ENCODE results near the gene IGFBP5. TPM values are rescaled to one million over a fixed set of nuclear protein-coding genes. Genes with fewer than 3 reads are reported as not detected.

Gene IGFBP5
- total RNA-seq, 2 donors from 2014 or later, result 169 to 554 TPM

DNA sequence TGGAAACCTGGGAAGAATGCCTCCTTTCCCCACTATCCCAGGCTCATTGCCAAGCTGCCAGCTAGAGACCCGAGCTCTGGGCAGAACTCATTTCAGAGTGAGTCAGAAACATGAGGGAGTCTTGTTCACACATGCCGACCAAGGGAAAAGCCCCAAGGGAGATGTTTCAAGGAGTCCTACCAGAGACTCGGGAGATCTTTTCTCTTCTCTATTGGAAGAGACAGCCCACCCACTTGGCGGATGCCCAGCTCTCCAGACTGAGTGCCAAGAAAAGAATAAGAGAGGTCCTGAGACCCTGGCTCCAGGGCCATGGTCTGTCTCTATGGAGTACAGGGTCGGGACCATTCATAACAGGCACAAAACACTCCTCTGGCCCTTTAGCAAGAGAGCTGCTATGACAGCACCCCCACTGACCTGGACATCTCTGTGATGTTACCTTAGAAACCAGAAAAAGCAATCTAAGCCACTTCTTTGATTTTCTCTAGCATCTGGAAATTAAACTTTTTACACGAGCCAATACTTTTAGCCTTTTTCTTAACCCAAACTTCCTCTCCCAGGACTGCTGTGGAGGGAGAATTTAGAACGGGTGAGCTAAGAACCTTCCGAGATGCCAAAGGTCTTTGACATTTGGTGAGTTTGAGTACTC lies 18.5 kb upstream of the IGFBP5 start:
- Histone ChIP-seq H3K4me1 (peaks cover 0 to 27% of the 10 kb centered on the region in 2 donors), H3K36me3 (no peaks in the 10 kb centered on the region), H3K27ac (no peak overlapping the region), H3K9me3 (peaks cover 0 to 4% of the 10 kb centered on the region in 2 donors), H3K27me3 (no peaks in the 10 kb centered on the region), H3K4me3 (no peak overlapping the region)
- DNase-seq (ENCODE audit: low spot score), result no peak
- TF ChIP-seq, protein P1, sequence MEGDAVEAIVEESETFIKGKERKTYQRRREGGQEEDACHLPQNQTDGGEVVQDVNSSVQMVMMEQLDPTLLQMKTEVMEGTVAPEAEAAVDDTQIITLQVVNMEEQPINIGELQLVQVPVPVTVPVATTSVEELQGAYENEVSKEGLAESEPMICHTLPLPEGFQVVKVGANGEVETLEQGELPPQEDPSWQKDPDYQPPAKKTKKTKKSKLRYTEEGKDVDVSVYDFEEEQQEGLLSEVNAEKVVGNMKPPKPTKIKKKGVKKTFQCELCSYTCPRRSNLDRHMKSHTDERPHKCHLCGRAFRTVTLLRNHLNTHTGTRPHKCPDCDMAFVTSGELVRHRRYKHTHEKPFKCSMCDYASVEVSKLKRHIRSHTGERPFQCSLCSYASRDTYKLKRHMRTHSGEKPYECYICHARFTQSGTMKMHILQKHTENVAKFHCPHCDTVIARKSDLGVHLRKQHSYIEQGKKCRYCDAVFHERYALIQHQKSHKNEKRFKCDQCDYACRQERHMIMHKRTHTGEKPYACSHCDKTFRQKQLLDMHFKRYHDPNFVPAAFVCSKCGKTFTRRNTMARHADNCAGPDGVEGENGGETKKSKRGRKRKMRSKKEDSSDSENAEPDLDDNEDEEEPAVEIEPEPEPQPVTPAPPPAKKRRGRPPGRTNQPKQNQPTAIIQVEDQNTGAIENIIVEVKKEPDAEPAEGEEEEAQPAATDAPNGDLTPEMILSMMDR (IDR thresholded peaks at IDR 0.05), result no peak

DNA sequence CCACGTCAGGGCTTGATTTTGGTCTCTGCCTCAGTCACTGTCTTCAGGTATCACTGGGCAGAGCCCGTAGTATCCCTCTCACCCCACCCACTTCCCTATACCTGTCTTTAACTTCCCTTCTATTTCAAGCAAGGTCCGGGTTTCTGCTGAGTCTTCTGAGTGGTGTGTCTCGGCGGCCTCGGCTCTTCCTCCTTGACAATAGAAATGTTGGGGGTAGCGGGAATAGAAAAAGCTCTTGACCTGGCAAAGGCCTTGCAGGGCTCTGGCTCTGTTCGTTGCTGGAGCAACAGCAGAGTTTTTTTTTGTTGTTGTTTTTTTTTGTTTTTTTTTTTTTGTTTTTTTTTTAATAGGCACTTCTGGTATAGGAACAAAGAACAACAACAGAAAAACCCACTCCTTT lies 16.0 kb upstream of the IGFBP5 start:
- peaks cover 0 to 27% of the 10 kb centered on the region in 2 donors for H3K4me1 ChIP-seq
- DNase-seq (ENCODE audit: low spot score), result no peak
- no peaks in the 10 kb centered on the region for H3K27me3 ChIP-seq
- TF ChIP-seq, protein P1 (IDR thresholded peaks at IDR 0.05), result no peak
- H3K4me3 ChIP-seq, result no peak overlapping the region
- no peaks in the 10 kb centered on the region for H3K36me3 ChIP-seq
- H3K27ac ChIP-seq, result peak overlapping the region; percentile 41 to 55
- H3K9me3 ChIP-seq, result peaks cover 0 to 4% of the 10 kb centered on the region in 2 donors

DNA sequence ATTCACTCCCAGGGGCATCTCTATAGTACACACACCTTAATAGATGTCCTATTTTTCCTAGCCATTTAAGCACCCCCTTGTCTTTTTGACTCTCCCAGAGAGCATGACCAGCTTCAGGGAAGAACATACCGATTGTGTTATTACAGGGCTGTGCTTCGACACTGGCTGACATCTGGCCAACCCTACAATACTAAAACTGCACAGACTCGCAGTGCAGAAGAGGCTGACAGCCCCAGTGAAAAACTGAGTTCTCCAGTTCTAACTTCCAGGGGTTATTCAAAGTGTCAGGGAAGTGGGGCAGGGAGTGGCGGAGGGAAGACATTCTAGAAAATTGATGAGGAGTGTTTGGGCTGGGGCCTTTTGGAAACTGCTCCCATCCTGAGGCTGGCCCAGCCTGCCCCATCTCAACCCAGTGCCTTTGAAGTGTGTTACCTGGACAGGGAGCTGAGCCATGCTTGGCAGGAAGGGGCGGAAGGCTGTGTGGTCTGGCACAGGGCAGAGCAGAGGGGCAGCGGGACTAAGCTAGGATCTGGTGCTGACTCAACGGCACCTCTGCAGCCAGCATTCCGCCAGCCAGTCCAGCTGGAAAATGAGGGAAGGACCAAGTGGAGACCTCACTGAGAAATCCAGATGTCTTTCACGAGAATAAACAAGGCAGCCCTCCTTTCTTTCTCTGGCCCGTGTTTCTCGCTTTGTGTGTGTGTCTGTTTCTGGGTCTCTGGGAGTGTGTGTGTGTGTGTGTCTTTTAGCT lies 15.4 kb upstream of the IGFBP5 start:
- TF ChIP-seq, protein P1 (IDR thresholded peaks at IDR 0.05), result no peak
- no peak for DNase-seq (ENCODE audit: low spot score)
- H3K4me1 ChIP-seq, result peaks cover 0 to 27% of the 10 kb centered on the region in 2 donors
- H3K27ac ChIP-seq, result peak overlapping the region; percentile 41 to 55
- no peaks in the 10 kb centered on the region for H3K36me3 ChIP-seq
- H3K4me3 ChIP-seq, result no peak overlapping the region
- H3K27me3 ChIP-seq, result no peaks in the 10 kb centered on the region
- peaks cover 0 to 4% of the 10 kb centered on the region in 2 donors for H3K9me3 ChIP-seq

DNA sequence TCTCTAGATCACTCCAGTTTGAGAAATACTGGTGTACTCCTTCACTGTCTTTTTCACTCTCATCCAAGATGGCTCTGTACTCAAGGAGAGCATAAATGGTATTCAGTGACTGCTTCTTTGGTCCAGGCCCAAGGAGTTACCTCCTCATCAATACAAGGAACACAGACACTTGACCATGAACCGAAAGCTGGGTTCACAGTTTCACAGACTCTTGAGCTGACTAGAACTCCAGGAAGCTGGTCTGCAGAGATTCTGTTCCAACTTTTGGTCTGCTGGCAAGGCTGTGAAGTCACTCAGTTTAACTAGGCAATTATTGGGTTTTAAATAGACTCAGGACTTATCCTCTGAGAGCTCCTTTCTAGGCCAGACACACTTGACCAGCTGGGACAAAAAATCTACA lies 7.4 kb upstream of the IGFBP5 start:
- TF ChIP-seq, protein P1 (IDR thresholded peaks at IDR 0.05), result no peak
- Histone ChIP-seq H3K4me1 (peaks cover 0 to 21% of the 10 kb centered on the region in 2 donors), H3K9me3 (no peaks in the 10 kb centered on the region), H3K36me3 (no peaks in the 10 kb centered on the region), H3K4me3 (no peak overlapping the region), H3K27me3 (no peaks in the 10 kb centered on the region), H3K27ac (no peak overlapping the region)
- DNase-seq (ENCODE audit: low spot score), result no peak

DNA sequence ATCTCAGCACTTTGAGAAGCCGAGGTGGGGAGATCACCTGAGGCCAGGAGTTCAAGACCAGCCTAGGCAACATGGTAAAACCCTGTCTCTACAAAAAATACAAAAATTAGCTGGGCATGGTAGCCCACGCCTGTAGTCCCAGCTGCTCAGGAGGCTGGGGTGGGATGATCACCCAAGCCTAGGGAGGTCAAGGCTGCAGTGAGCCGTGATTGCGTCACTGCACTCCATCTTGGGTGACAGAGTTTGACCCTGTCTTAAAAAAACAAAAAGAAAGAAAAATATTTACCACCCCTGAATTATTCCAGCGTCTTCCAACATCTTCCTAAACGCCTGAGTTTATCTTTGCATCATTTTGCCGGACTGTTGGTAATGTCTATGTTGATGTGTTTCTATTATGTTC lies 6.2 kb upstream of the IGFBP5 start:
- no peaks in the 10 kb centered on the region for H3K36me3 ChIP-seq
- no peaks in the 10 kb centered on the region for H3K27me3 ChIP-seq
- no peak for DNase-seq (ENCODE audit: low spot score)
- no peak overlapping the region for H3K4me3 ChIP-seq
- peaks cover 0 to 27% of the 10 kb centered on the region in 2 donors for H3K4me1 ChIP-seq
- TF ChIP-seq, protein P1 (IDR thresholded peaks at IDR 0.05), result no peak
- H3K27ac ChIP-seq, result no peak overlapping the region
- H3K9me3 ChIP-seq, result no peaks in the 10 kb centered on the region
